DMS153 (cell line): ENCODE data around the gene FGFR1OP2.
"Not testable (repeated sequence)": the region's sequence is repeated elsewhere in the genome, so short reads cannot be mapped to it uniquely, and the experiment has no call there.

Experiments
- DNase-seq: peaks from one replicate; lab custom pipeline; 2025; lab: John Stamatoyannopoulos, UW

Gene FGFR1OP2

DNA sequence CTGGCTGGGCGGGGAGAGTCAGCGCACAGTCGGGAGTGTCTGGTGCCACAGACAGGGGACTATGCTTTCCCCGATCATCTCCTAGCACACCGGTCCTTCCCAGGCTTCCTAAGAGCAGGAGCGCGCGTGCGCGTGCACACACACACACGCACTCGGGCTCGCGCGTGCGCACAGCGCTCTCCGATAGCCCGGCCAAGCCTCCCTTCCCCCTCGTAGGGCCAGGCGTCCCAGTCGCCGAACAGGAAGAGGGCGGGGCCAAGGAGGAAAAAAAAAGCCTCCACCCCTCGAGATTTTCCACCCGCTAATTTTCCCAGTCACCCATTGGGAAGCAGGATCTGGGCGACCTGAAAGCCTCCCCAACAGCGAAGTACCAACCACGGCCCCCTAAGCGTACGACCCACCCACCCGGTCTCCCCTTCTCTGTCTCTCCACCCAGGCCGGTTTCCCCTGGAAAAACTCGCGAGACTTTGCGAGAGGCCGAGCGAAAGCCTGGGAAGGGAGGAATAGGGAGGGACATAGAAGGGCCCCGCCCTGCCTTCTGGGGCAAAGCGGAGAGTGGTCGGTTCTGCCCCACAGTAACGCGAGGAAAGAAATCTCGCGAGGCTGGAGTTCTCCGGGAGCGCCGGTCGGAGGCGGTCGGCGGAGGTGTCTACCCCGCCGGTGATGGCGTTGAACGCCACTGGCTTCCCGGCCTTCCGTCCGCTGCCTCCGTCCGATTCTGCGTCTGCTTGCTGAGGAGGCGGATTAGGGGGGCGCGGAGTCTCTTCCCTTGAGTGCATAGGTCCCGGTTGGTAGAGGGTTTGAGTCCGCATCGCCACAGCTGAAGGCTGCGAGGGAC, at the start of gene FGFR1OP2, which contains the start of gene INTS13:
FGFR1OP2 (plus strand) TSS at position 608 of the 838 bp plus-strand sequence. CDS start 15,689 bp downstream, outside the sequence.
INTS13 (minus strand) TSS at position 119 of the 838 bp plus-strand sequence. CDS start 1,178 bp downstream, outside the sequence.
- peak; percentile 95 for DNase-seq

DNA sequence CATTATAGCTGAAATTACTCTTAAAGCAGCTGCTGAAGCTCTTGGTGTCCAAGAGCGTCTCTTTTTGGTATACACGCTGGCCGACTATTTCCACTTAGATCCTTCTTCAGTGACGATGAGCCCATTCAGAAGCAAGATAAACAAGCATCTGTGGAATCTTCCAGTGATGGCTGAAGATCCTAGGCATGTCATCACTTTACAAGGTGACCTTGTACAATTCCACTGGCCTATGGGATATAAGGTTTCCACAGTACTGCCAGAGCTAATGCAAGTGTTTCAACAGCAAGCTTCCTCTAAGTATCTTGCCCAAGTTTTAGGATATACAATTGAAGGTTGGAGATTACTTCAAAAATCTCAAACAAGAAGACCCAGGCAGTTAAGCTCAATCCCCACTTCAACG, 47.5 kb upstream of the FGFR1OP2 start:
- no peak for DNase-seq

- no peak for DNase-seq
These were observed 46.6 kb upstream of the FGFR1OP2 start for GRCh38 chr12:26891704-26892103.

GRCh38 chr12:26895672-26896071, 42.6 kb upstream of the FGFR1OP2 start:
- DNase-seq, result no peak

GRCh38 chr12:26896913-26897312, 41.4 kb upstream of the FGFR1OP2 start:
- no peak for DNase-seq

- DNase-seq, result not testable (repeated sequence)
These were observed 34.9 kb upstream of the FGFR1OP2 start for GRCh38 chr12:26903396-26903795.

DNA sequence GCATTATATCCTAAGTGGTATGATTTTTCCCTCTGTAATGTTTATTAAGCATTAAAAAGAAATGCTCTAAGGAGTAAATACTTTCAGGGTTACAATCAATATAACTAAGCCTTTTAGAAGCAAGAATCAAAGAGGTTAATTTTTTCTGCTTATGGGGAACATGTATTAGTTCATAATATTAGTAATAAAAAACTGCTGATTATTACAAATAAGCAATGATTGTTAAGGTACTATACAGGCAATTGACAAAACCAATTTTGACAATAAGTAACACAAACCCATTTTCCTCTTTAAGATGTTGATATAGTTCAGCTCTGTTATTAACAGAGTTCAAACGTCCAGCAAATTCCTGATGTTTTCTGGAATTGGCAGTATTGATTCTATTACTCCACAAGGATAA, 32.2 kb upstream of the FGFR1OP2 start:
- no peak for DNase-seq

DNA sequence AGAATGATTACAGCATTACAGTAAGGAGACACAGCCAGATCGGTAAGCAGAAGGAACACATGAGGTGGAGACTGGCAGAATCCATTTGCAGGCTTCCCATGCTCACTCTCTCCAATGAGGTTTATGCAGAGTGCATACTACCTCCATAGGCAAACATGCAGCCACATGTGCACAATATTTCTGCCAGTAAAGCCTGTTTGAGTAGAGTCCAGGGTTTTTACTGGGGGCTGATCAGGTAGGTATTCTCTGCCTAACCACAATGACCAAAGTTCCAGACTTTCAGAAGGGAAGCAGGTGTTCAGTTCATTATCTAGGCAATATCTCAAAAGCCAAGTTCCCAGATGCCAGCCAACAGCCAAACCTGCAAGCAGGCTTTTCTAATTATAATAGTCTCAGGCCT, 31.6 kb upstream of the FGFR1OP2 start:
- DNase-seq, result no peak

DNA sequence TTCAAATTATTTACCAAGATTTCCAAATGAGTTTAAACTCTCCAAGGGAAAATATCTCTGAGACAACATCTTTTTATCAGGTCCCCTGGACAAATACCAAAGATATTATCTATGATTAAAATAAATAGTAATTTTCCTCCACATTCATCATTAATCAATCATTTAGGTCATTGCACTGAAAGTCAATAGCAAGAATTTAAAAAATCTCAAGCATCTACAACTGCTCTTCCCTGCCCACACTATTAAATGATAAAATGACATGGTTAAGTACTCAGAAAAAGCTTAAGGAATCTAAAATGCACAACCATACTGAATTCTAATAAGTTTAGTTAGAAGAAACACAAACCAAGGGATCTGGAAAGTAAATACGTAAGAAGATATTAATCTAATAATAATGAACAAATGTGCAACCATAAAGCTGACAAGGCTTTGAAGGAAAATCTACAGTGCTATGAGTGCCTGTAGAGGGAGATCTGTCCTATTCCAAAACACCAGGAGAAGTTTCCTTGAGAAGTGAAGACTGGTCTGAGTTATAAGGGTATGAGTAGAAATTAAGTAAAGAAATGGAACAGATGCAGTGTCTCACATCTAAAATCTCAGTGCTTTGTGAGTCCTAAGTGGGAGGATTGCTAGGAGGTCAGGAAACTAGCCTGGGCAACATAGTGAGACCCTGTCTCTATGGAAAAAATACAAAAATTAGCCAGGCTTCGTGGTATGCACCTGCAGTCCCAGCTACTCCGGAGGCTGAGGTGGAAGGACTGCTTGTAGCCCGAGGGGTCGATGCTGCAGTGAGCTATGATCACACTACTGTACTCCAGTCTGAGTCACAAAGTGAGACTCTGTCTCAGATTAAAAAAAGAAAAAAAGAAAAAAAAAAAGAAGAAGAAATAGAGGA, 19.7 kb upstream of the FGFR1OP2 start:
- no peak for DNase-seq

DNA sequence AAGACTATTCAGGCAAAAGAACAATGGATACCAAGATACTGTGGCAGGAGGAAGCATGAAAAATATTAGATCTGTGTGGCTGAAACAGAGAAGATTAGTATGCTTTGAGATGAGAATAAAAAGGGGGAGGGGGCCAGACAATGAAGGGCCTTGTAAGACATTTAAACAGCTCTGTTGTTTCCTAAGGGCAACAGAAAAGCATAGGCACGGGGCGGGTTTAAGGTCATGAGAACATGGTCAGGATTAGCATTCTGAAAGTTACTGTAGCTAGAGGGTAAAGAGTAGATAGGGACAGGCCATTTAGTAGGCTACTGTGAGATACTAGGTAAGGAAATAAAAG, 19.1 kb upstream of the FGFR1OP2 start:
- no peak for DNase-seq

GRCh38 chr12:26921886-26922285, 16.4 kb upstream of the FGFR1OP2 start:
- no peak for DNase-seq

GRCh38 chr12:26928661-26929060, 9.6 kb upstream of the FGFR1OP2 start:
- no peak for DNase-seq

GRCh38 chr12:26929590-26929989, 8.7 kb upstream of the FGFR1OP2 start:
- DNase-seq, result no peak

GRCh38 chr12:26935636-26936378, 2.5 kb upstream of the FGFR1OP2 start:
- DNase-seq, result no peak

DNA sequence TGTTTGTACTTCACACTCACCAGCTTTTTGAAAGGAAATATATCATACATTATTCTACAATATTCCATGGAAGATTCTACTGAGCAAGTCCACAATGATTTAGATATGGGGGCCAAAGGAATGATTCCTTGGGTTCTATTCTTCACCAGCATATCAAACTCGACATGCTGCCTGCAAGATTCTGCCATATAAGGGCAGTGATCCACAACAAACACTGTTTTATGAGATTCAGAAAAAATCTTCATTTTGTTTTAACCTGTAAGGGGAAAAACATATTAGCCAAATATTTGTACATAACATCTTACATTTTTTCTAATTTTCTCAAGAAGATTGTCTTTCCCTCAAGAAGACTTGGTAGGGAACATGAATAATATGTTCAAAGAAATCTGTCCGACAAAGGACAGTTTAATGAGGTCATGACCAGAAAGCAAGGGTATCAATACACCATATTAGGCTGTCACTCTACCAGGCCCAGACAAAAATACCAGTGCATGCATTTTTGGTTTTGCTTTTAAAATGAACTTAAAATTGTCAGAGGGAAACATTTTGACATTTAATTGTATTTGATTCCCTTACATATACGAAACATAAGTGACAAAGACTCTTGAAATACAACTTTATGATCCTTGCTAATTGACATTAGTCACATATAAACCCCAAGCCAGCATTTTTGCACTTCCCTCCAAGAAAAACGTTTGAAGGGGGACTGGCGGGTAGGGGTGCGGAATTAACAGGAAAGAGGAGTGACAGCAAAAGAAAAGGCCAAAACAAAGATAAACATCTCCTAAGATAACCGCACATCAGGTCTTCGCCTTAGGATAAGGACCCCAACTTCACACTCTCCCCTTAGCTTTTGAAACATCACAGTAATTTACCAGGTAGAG, 1.5 kb upstream of the FGFR1OP2 start:
- DNase-seq, result no peak

DNA sequence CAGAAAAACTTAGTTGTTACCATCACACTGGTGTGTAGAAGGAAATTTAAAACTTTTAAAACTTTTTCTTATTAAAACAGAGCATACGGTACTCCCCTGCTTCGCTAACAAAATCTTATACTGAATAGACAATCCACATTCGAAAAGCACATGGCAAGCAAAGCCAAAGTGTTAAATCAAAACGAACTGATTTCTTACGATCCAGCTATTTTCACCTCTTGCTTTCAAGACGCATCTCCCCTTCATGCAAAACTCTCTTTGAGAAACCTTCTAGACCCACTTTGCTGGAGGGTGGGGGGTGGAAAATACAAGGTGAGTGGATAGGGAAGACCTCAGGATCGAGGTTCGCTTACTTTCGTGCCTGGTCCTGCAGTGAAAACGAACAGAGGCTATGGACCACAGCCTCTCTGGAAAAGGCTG, 817 bp upstream of the FGFR1OP2 start:
- DNase-seq, result no peak

DNA sequence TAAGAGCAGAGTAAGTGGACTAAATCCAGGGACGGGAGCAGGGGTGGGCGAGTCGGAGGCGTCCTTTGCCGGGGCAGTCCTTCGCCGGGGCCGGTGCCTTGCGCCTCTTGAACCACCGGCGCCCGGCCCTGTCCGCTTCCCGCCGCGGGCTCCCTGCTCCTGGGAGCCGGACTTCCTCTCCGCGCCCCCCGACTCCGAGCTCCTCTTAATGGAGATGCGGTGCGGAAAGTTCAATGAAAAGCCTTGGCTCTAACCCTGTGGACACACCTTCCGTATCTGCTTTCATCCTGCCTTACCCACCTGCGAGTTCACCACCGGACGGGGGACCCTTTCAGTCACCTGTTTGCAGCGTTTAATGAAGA, 412 bp downstream of the FGFR1OP2 start:
- no peak for DNase-seq

GRCh38 chr12:26939192-26939832, 1.0 kb downstream of the FGFR1OP2 start:
- no peak for DNase-seq

DNA sequence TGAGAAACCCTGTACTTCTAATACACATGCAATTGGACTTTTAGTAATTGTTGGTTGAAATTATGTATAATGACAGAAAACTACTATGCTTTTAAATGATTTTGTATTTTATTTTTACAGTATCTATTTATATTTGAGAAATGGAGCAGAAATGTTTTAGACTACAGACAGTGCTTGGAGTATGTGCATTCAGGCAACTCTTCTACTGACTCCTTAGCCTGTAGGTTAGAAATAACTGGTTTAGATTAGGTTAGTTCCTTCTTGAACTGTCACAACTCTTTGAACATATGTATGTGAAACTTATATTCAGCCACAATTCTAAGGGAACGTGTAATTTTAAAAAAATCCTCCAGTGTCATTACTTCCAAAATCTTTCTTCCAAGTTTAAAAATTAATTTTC, 1.7 kb downstream of the FGFR1OP2 start:
- no peak for DNase-seq

DNA sequence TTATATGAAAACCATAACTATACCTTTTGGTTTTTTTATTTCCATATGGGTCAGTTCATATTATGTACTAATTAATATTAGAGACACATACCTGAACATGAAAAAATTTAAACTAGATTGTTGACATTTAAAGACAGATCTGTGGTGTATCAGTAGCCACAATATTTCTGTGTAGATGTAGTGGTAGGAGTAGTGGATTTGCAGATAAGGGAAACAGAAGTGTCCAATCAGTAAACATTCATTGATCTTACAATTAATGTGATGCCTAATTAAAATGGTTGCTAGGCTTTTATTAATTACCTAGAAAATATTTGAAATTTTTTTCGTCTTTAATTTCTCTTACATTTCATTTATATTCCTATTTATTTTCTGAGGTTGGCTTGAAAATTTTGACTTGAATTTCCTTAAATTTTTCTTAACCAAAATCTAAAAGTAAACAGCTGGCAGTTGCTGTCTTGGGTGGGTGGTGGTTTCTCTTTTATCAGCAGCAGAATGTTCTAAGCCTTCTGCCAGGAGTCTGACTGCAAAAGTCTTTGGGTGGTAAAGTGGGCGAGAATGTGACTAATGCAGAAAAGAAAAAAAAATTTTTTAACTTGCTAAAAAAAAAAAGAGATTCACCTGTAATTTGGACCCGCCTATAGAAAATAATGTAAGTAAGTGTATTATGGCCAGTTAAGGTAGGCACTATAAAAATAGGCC, 2.4 kb downstream of the FGFR1OP2 start:
- DNase-seq, result no peak
